Neural progenitor cell (in vitro differentiated cells): ENCODE measurements around the gene TSPEAR. TPM values are rescaled to one million over a fixed set of nuclear protein-coding genes. Genes with fewer than 3 reads are reported as not detected.
"Not testable (repeated sequence)": the region's sequence is repeated elsewhere in the genome, so short reads cannot be mapped to it uniquely, and the experiment has no call there.

ENCODE experiments used
- DNase-seq: peaks from one replicate; pipeline ENCODE4 v3.0.0-alpha.2; 2016; ENCODE audit warnings: low spot score
- H2AFZ ChIP-seq: fragments of 200-600 bp; sonication (generic); replicated peaks from 2 replicates; pipeline ENCODE4 v1.6.1; 2016; ENCODE audit warnings: antibody characterized with exemption
- H3F3A ChIP-seq: fragments of 200-600 bp; sonication (generic); 2 replicates; pipeline ENCODE4 v1.6.1; 2016; ENCODE audit warnings: antibody characterized with exemption, low read depth
- H3K27ac ChIP-seq: fragments of 200-600 bp; sonication (generic); 2 replicates; pipeline ENCODE4 v1.5.1; 2016; ENCODE audit warnings: mild to moderate bottlenecking
- H3K27me3 ChIP-seq: fragments of 200-600 bp; sonication (generic); 2 replicates; pipeline ENCODE4 v1.6.1; 2016; ENCODE audit warnings: mild to moderate bottlenecking, moderate library complexity
- H3K36me3 ChIP-seq: fragments of 200-600 bp; sonication (generic); 2 replicates; pipeline ENCODE4 v1.5.1; 2016
- H3K4me1 ChIP-seq: fragments of 200-600 bp; sonication (generic); 2 replicates; pipeline ENCODE4 v1.6.1; 2016; ENCODE audit warnings: mixed run types
- H3K4me2 ChIP-seq: fragments of 200-600 bp; sonication (generic); 2 replicates; pipeline ENCODE4 v1.6.1; 2016
- H3K4me3 ChIP-seq: fragments of 200-600 bp; sonication (generic); 2 replicates; pipeline ENCODE4 v1.5.1; 2016
- H3K79me2 ChIP-seq: fragments of 200-600 bp; sonication (generic); 2 replicates; pipeline ENCODE4 v1.6.1; 2016; ENCODE audit warnings: low read depth
- H3K9ac ChIP-seq: fragments of 200-600 bp; sonication (generic); 2 replicates; pipeline ENCODE4 v1.6.1; 2016
- H3K9me3 ChIP-seq: fragments of 200-600 bp; sonication (generic); 2 replicates; pipeline ENCODE4 v1.5.1; 2016; ENCODE audit warnings: low read depth
- H4K20me1 ChIP-seq: fragments of 200-600 bp; sonication (generic); 2 replicates; pipeline ENCODE4 v1.6.1; 2016; ENCODE audit warnings: low read depth
- H3K27ac Mint-ChIP-seq: 3 replicates; pipeline ENCODE4 v1.8.0; 2021; ENCODE audit warnings: mixed read lengths
- H3K27me3 Mint-ChIP-seq: 2 replicates; pipeline ENCODE4 v1.8.0; 2022; ENCODE audit warnings: low read depth, mild to moderate bottlenecking, inconsistent platforms, moderate library complexity, mixed read lengths; ENCODE audit not compliant: insufficient read depth
- H3K36me3 Mint-ChIP-seq: 3 replicates; pipeline ENCODE4 v1.8.0; 2021; ENCODE audit warnings: mixed read lengths
- H3K4me1 Mint-ChIP-seq: 3 replicates; pipeline ENCODE4 v1.8.0; 2021; ENCODE audit warnings: mixed read lengths
- H3K4me3 Mint-ChIP-seq: 3 replicates; pipeline ENCODE4 v1.8.0; 2021; ENCODE audit warnings: mild to moderate bottlenecking, moderate library complexity, mixed read lengths
- H3K9me3 Mint-ChIP-seq: 3 replicates; pipeline ENCODE4 v1.8.0; 2020; ENCODE audit warnings: mixed read lengths
- CTCF ChIP-seq: fragments of 200-600 bp; sonication (generic); IDR thresholded peaks from 2 replicates; pipeline ENCODE4 v1.5.1; 2017; ENCODE audit warnings: antibody characterized with exemption, mild to moderate bottlenecking
- EZH2 ChIP-seq: fragments of 200-600 bp; sonication (generic); IDR thresholded peaks from 2 replicates; pipeline ENCODE4 v1.6.1; 2017; ENCODE audit warnings: antibody characterized with exemption, mild to moderate bottlenecking, moderate library complexity
- EZH2phosphoT487 ChIP-seq: fragments of 200-600 bp; sonication (generic); IDR thresholded peaks from 2 replicates; pipeline ENCODE4 v1.6.1; 2017; ENCODE audit warnings: antibody characterized with exemption
- total RNA-seq: library from RNA; depleted of rRNA; stranded (reverse); fragments of >200 nt; gene quantifications from 2 replicates; pipeline ENCODE4 v1.2.3, GENCODE V29; 2015; ENCODE audit warnings: low replicate concordance

Gene TSPEAR
- total RNA-seq, 1 donor from 2014 or later: not detected

- Mint-ChIP-seq H3K9me3 (peaks cover 26% of the 10 kb centered on the region), H3K27me3 (peaks cover 7% of the 10 kb centered on the region), H3K36me3 (no peaks in the 10 kb centered on the region), H3K4me3 (no peak overlapping the region), H3K4me1 (no peaks in the 10 kb centered on the region), H3K27ac (no peak overlapping the region)
- Histone ChIP-seq H2AFZ (no peak overlapping the region), H3K4me1 (no peaks in the 10 kb centered on the region), H3K4me2 (no peak overlapping the region), H4K20me1 (no peaks in the 10 kb centered on the region), H3K36me3 (no peaks in the 10 kb centered on the region), H3F3A (no peaks in the 10 kb centered on the region), H3K9ac (no peak overlapping the region), H3K27ac (no peak overlapping the region), H3K79me2 (no peaks in the 10 kb centered on the region), H3K4me3 (no peak overlapping the region), H3K27me3 (no peaks in the 10 kb centered on the region), H3K9me3 (peaks cover 6% of the 10 kb centered on the region)
- DNase-seq: no peak
- TF ChIP-seq CTCF: no peak
- no peak for TF ChIP-seq EZH2
- no peak for TF ChIP-seq EZH2phosphoT487
Measured at GRCh38 chr21:44664691-44665090, 46.7 kb downstream of the TSPEAR start.

GRCh38 chr21:44661567-44661966 lies 49.8 kb downstream of the TSPEAR start:
- not testable (repeated sequence) for H3K27ac ChIP-seq, H3K36me3 Mint-ChIP-seq, H3K36me3 ChIP-seq, H3K9ac ChIP-seq, H3K27me3 Mint-ChIP-seq, H3K4me3 Mint-ChIP-seq, H3F3A ChIP-seq, H3K9me3 ChIP-seq, H4K20me1 ChIP-seq, H3K4me2 ChIP-seq, H3K4me1 Mint-ChIP-seq, H3K4me1 ChIP-seq, H3K27me3 ChIP-seq, H3K4me3 ChIP-seq, H3K27ac Mint-ChIP-seq, H3K79me2 ChIP-seq
- H3K9me3 Mint-ChIP-seq: peaks cover 32% of the 10 kb centered on the region
- H2AFZ ChIP-seq: peak overlapping the region; percentile 7
- peak; percentile 39 for DNase-seq

GRCh38 chr21:44658913-44659595 lies 52.3 kb downstream of the TSPEAR start:
- H3K4me3 Mint-ChIP-seq: no peak overlapping the region
- H3K9ac ChIP-seq: no peak overlapping the region

More at GRCh38 chr21:44658913-44659595, 52.3 kb downstream of the TSPEAR start:
- Histone ChIP-seq H3F3A (no peaks in the 10 kb centered on the region), H3K9me3 (no peaks in the 10 kb centered on the region), H3K36me3 (no peaks in the 10 kb centered on the region), H3K4me1 (no peaks in the 10 kb centered on the region), H3K27me3 (no peaks in the 10 kb centered on the region), H3K27ac (no peak overlapping the region), H3K4me3 (no peak overlapping the region), H4K20me1 (no peaks in the 10 kb centered on the region), H2AFZ (peak overlapping the region; percentile 70), H3K79me2 (no peaks in the 10 kb centered on the region), H3K4me2 (no peak overlapping the region)
- H3K27me3 Mint-ChIP-seq: peaks cover 5% of the 10 kb centered on the region
- DNase-seq: no peak
- H3K4me1 Mint-ChIP-seq: no peaks in the 10 kb centered on the region
- no peak overlapping the region for H3K27ac Mint-ChIP-seq
- H3K36me3 Mint-ChIP-seq: no peaks in the 10 kb centered on the region
- H3K9me3 Mint-ChIP-seq: peaks cover 28% of the 10 kb centered on the region
- TF ChIP-seq EZH2phosphoT487: no peak
- no peak for TF ChIP-seq EZH2
- no peak for TF ChIP-seq CTCF
